BE2C (cell line): ENCODE results near the gene SORBS2.

Source experiments
- DNase-seq: peaks from one replicate; pipeline ENCODE4 v3.0.0-alpha.2; 2020
- H3K27me3 ChIP-seq: fragments of 250-450 bp; sonication (Bioruptor Pico); 2 replicates; pipeline ENCODE4 v1.5.1; 2020; ENCODE audit warnings: mild to moderate bottlenecking
- H3K36me3 ChIP-seq: fragments of 250-450 bp; sonication (Bioruptor Pico); 2 replicates; pipeline ENCODE4 v1.5.1; 2020; ENCODE audit warnings: mild to moderate bottlenecking
- H3K4me1 ChIP-seq: fragments of 250-450 bp; sonication (Bioruptor Pico); 2 replicates; pipeline ENCODE4 v1.5.1; 2020
- H3K4me3 ChIP-seq: 2 replicates; pipeline ENCODE4 v1.5.1; 2011; ENCODE audit warnings: low read depth, low read length
- H3K9me3 ChIP-seq: fragments of 250-450 bp; sonication (Bioruptor Pico); 2 replicates; pipeline ENCODE4 v1.5.1; 2020
- TF ChIP-seq, protein P1 (sequence below): IDR thresholded peaks from 2 replicates; pipeline ENCODE4 v1.5.1; 2012; ENCODE audit warnings: mild to moderate bottlenecking, low read depth, low read length

The SORBS2 gene

DNA sequence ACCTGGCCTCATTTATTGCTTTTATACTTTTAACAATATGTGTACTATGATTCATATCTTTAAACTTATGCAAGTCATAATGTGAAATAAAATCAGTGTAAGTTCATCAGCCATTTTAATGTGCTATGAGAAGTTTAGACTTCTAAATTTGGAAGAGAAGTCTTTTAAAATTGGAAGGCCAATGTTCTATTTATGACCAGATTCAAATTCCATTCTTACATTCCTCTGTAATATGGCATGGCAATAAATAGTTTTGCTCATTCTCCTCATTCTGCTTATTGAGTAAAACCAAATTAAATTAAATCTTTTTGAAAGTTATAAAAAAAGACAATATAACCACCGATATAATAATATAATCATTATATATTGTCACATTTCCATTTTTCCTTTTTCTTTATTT is 126.2 kb downstream of the SORBS2 start:
- Histone ChIP-seq H3K4me1 (no peaks in the 10 kb centered on the region), H3K27me3 (no peaks in the 10 kb centered on the region), H3K4me3 (no peak overlapping the region), H3K36me3 (no peaks in the 10 kb centered on the region), H3K9me3 (no peaks in the 10 kb centered on the region)
- TF ChIP-seq, protein P1, sequence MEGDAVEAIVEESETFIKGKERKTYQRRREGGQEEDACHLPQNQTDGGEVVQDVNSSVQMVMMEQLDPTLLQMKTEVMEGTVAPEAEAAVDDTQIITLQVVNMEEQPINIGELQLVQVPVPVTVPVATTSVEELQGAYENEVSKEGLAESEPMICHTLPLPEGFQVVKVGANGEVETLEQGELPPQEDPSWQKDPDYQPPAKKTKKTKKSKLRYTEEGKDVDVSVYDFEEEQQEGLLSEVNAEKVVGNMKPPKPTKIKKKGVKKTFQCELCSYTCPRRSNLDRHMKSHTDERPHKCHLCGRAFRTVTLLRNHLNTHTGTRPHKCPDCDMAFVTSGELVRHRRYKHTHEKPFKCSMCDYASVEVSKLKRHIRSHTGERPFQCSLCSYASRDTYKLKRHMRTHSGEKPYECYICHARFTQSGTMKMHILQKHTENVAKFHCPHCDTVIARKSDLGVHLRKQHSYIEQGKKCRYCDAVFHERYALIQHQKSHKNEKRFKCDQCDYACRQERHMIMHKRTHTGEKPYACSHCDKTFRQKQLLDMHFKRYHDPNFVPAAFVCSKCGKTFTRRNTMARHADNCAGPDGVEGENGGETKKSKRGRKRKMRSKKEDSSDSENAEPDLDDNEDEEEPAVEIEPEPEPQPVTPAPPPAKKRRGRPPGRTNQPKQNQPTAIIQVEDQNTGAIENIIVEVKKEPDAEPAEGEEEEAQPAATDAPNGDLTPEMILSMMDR, result no peak
- DNase-seq, result no peak

DNA sequence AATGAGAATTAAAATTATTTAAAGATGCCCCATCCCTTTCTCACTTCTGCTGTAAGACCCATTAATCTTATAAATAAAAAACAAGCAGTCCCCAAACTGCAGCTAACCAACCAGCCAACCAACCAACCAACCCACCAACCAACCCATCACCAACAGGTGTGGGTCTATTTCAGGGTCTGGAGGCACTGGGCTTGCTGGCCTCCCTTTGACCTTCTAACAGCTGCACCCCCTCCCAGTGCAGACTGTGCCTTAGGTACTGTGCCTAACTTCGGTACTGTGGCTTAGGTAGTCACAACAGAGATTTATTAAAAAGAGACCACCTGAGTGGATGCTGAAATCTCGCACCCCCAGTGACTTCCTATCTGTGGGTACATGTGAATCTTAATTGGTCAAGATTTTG is 128.1 kb downstream of the SORBS2 start:
- Histone ChIP-seq H3K4me3 (no peak overlapping the region), H3K9me3 (no peaks in the 10 kb centered on the region), H3K36me3 (no peaks in the 10 kb centered on the region), H3K4me1 (no peaks in the 10 kb centered on the region), H3K27me3 (no peaks in the 10 kb centered on the region)
- DNase-seq, result no peak
- TF ChIP-seq, protein P1, result no peak

DNA sequence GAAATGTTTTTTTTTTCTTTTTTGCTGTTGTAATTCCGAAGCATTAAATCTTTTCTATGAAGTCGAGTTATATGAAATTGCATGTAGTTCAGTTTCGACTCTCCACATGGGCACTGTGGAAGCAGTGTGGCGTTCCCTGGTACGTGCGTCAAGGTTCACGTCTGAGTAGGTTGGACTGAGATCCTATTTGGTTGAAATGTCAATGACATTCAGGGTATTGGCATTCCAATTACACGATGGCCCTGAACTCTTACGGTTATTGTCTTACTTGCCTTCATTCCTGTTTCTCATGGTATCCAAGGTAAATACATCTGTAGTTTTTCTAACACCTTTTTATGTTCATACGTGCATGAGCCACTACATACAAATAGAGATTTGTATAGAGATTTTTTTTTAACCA is 128.8 kb downstream of the SORBS2 start:
- TF ChIP-seq, protein P1, result no peak

DNA sequence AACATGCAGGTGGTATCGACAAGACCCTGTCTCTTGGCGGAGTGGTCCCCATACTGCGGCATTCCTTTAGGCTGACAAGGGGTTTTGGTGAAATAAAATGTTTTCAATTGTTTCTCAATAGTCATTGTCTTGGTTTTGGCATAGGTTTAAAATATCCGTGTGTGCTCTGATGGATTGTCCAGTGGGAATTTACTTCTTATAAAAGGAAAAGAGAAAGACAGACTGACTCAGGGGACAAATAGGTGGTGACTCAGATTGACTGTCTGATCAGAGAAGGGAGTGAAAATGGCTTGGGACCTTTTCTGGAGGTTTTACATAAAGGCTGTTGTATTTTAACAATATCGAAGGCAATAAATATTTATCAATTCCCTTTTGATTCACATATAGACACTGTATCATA is 129.8 kb downstream of the SORBS2 start:
- TF ChIP-seq, protein P1, result no peak
- Histone ChIP-seq H3K27me3 (no peaks in the 10 kb centered on the region), H3K36me3 (no peaks in the 10 kb centered on the region), H3K4me3 (no peak overlapping the region), H3K9me3 (no peaks in the 10 kb centered on the region), H3K4me1 (peaks cover 8% of the 10 kb centered on the region)
- no peak for DNase-seq

More for the DNA sequence above, 128.8 kb downstream of the SORBS2 start:
- Histone ChIP-seq H3K27me3 (no peaks in the 10 kb centered on the region), H3K4me1 (peaks cover under 1% of the 10 kb centered on the region; the same call in 1 of the 2 replicates), H3K9me3 (no peaks in the 10 kb centered on the region), H3K4me3 (no peak overlapping the region), H3K36me3 (no peaks in the 10 kb centered on the region)
- DNase-seq, result no peak

DNA sequence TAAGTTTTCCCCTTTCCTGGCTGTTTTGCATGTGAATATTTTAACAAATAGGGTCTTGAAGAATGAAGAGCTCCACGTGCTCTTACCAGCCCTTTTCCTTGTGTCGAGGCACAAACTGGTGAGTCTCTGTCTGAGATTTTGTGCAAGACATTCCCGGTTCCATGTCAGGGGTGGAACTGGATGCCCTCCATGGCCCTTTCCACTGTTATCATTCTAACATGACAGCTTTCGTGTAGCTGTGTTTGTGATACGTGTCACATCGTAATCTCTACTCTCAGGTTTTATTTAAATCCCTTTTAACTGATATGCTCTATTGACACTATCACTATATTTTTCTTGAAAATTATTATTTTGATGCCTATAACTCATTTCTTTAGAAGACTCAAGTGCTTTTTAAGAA is 130.4 kb downstream of the SORBS2 start:
- Histone ChIP-seq H3K36me3 (no peaks in the 10 kb centered on the region), H3K4me3 (no peak overlapping the region), H3K27me3 (no peaks in the 10 kb centered on the region), H3K4me1 (peaks cover 8% of the 10 kb centered on the region), H3K9me3 (no peaks in the 10 kb centered on the region)
- no peak for DNase-seq
- TF ChIP-seq, protein P1, result no peak

DNA sequence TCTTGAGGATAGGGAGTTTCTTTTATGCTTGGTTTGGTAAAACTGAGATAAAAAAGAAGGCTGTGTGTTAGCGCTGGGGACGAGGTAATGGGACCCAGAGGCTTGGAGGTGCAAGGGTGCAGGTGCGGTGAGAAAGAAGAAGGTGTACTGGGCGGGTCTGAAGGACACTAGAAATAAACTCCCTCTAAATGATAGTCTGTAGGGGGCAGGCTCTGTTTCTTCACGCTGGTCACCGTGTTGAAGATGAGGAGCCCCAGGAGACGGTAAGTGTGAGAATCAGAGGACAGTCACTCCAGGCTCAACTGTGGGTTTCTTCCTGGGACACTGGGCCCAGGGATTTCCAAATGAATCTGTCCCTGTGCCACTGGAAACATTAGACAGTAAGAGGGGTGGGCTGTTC is 131.4 kb downstream of the SORBS2 start:
- Histone ChIP-seq H3K9me3 (no peaks in the 10 kb centered on the region), H3K4me3 (no peak overlapping the region), H3K36me3 (no peaks in the 10 kb centered on the region), H3K4me1 (peaks cover 8% of the 10 kb centered on the region), H3K27me3 (no peaks in the 10 kb centered on the region)
- TF ChIP-seq, protein P1, result no peak
- DNase-seq, result no peak
